SHP77 treated with DMSO at 0.1 percent for 48 hours (cell line): ENCODE measurements around the gene FUT7.

Experiments
- DNase-seq: peaks from one replicate; lab custom pipeline; 2025; lab: John Stamatoyannopoulos, UW

FUT7 gene, protein sequence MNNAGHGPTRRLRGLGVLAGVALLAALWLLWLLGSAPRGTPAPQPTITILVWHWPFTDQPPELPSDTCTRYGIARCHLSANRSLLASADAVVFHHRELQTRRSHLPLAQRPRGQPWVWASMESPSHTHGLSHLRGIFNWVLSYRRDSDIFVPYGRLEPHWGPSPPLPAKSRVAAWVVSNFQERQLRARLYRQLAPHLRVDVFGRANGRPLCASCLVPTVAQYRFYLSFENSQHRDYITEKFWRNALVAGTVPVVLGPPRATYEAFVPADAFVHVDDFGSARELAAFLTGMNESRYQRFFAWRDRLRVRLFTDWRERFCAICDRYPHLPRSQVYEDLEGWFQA

DNA sequence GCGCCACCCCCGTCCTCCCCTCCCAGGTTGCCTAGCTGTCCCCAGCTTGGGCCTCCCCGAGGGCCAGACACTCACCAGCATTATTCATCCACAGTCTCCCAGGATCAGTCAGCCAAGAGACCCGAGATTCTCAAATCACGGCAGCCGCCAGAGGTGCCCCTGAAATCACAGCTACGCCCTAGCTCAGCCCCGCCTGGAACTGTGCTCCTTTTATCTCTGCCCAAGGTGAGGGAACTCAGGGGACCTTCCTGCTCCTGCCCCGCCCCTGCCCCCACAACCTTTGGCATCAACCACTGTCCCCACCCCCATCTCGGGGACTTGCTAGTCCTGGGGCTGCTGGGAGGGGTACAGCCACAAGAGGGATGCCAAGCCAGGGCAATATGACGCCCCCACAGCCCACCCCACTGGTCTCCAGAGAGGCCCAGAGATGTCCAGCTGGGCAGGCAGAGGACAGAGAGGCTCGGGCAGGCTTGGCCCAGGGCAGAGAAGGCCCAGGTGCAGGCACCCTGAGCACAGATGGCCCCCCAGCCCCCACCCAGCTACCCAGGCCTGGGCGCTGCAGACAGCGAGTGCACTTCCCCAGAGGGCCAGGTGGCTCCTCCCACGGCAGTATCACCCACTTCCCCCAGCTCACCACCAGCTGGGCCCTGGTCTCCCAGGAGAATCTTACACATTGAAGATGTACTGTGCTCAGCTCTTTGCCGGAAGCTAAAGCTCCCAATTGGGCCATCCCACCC, at the start of gene FUT7:
Gene FUT7, minus strand, starts transcription at position 185 of the 737 bp plus-strand sequence. Its CDS starts 97 bp downstream, at position 88.
- no peak for DNase-seq

DNA sequence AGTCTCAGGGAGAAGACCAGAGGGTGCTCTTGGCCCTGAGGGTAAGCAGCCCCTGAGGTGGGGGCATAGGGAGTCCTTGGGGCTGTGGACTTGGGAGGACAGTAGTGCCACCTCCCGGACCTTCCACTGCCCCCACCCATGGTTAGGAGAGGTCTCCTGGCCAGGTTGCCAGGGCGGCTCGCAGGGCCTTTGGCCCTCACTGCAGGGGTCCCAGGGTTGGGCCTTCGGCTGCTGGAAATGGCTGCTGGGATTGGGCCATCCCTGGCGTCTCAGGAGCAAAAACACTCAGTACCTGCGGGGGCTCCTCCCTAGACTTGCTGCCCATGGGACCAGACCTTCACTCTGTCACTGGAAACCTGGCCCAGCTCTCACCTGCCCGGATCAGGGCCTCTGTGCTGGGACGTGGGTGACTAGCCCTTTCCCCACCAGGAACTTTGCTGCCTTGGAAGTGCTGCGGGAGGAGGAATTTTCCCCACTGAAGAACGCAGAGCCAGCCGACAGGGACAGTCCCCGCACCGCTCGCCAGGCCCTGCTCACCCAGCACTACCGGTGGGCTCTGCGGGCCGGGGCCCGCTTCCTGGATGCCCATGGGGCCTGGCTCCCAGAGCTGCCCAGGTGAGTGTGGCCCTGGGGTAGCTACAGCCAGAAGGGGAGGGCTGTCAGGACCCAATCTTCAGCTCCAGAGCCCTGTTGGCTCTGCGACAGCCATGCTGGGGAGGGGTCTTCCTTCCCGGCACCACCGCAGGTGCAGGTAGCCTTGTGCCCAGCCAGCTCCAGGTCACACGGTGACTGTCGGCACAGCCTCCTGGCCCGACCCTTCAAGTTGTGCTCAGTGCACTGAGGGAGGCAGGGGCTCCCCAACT, 48.6 kb upstream of the FUT7 start:
- no peak for DNase-seq

DNA sequence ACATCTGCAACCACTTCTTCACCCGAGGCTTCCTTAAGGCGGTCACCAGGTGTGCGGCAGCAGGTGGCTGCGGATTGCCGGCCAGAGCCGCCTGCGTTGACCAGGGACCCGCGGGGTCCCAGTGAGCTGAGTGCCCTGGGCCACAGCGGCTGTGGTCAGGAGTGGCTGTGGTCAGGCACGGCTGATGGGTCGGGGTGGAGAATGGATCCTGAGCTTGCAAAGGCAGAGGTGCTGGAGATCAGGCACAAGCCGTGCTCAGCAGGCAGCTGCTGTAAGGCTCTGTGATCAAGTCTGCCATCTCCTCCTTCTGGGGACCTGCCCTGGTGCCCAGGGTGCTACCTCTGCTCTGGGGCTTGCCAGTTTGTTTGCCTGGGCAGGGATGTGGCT, 47.5 kb upstream of the FUT7 start:
- no peak for DNase-seq

DNA sequence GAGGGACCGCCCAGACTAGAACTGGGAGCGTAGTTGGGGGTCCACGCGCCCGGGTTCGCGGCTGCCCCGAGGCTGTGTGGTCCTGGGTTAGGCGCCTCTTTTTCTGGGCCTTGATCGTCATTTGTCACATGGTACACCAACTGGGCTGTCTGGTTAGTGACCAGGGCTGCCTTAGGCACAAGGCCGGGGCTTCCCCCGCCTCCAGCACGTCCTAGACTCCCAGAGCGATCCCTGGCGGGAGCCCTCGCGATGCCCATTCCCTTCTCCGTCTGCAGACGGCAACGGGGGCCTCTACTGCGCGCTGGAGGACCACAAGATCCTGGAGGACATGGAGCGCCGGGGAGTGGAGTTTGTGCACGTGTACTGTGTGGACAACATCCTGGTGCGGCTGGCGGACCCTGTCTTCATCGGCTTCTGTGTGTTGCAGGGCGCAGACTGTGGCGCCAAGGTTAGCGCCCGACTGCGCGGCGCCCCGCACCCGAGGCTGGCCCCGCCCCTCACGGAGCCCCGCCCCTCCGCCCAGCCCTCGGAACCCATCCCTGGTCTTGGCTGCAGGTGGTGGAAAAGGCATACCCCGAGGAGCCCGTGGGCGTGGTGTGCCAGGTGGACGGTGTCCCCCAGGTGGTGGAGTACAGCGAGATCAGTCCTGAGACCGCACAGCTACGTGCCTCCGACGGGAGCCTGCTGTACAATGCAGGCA, 47.0 kb upstream of the FUT7 start:
- DNase-seq, result no peak

DNA sequence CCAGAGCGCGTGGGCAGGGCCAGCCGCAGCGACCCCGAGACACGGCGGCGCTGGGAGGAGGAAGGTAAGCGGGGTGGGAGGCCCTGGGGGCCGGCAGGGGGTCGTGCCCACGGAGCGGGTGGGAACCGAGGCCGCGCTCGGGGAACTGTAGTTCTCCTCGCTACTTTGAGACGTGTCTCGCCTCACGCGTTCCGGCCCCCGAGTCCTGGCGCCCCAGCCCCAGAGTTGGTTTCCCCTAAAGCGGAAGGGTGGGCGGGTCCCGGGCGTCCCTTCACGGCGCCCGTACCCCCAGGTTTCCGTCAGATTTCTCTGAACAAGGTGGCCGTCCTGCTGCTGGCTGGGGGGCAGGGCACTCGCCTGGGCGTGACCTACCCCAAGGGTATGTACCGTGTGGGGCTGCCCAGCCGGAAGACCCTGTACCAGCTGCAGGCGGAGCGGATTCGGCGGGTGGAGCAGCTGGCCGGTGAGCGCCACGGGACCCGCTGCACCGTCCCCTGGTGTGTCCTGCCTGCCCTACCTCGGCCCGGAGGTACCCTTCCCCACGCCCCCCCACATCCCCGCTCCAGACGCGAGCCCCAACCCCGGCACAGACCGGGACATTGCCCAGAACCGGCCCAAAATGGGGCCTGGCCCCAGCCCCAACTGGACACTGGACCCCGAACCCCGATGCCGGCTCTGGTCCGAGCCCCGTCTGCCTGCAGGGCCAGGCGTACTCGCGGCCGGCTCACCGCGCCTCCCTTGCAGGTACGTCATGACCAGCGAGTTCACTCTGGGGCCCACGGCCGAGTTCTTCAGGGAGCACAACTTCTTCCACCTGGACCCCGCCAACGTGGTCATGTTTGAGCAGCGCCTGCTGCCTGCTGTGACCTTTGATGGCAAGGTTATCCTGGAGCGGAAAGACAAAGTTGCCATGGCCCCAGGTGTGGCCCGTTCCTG, 46.1 kb upstream of the FUT7 start:
- no peak for DNase-seq

DNA sequence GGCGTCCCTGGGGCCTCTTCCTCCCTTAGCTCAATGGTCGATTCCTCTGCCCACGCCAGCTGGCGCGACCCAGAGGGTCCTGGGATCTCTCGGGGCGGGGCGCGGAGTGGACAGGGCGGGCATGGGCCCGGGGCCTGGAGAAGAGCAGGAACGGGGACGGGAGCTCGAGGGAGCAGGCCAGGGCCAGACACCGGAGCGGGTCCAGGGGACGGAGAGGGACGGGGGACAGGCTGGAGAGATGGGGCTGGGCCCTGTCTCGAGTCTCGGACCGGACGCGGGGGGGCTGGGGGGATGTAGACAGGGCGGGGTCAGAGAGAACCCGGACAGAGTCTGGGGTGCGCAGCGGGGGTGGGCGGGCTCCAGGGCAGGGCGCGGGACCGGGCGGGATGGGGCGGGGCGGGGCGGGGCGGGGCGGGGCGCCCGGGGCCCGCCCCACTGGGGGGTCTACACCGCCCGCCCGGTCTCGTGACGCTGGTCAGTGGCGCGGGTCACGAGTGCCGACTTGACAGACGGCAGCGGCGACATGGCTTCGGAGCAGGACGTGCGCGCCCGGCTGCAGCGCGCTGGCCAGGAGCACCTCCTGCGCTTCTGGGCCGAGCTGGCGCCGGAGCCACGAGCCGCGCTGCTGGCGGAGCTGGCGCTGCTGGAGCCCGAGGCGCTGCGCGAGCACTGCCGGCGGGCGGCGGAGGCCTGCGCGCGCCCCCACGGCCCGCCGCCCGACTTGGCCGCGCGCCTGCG, 45.3 kb upstream of the FUT7 start, which contains the start of gene UAP1L1:
Gene UAP1L1, plus strand, starts transcription at position 508 of the 738 bp plus-strand sequence. Its CDS starts 16 bp downstream, at position 524.
- no peak for DNase-seq

DNA sequence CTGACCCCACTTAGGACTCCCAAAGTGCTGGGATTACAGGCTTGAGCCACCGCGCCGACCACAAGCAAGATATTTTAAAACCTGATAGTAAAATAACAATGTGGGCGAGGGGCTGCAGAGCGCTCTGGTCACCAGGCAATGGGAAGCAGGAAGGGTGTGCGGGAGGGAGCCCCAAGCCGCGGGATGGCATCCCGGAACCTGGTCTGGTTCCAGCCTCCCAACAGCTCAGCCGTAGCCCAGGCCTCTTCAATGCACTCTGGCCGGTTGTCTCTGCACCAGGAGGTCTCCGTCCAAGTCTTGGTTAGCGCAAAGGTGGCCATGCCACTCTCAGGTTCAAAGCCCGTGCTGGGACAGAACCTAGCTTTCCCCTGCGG, 44.7 kb upstream of the FUT7 start:
- DNase-seq, result no peak

DNA sequence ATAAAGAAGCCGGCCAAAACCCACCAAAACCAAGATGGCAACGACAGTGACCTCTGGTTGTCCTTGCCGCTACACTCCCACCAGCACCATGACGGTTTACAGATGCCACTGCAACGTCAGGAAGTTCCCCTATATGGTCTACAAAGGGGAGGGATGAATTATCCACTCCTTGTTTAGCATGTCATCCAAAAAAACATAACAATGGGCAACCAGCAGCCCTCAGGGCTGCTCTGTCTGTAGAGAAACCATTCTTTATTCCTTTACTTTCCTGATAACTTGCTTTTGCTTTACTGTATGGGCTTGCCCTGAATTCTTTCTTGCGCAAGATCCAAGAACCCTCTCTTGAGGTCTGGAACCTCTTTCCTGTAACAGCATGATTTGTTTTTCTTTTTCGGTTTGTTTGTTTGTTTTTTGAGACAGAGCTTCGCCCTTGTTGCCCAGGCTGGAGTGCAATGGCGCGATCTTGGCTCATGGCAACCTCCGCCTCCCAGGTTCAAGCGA, 43.4 kb upstream of the FUT7 start:
- no peak for DNase-seq

DNA sequence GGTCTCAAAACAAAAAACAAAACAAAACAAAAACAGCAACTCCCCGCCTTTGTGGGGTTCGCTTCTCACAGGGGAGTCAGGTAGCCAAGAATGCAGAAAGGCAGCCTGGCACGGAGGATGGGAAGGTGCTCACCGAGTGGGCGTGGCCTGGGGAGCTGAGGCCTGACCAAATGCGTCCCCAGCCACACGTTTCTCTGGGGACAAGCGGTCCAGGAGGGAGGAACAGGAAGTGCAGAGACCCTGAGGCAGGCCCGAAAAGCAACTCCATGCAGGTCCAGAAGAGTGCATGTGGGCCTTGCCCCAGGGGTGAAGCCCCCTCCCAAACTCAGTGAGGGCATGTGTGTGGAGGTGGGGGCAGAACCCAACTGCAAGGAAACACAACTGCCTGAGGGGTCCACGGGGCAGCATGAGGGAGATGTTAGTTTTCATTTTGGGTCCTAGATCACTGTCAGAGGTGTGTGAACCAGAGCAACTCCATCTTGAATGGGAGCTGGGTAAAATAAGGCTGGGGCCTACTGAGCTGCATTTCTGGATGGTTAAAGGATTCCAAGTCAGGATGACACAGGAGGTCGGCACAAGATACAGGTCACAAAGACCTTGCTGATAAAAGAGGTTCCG, 42.9 kb upstream of the FUT7 start:
- no peak for DNase-seq

DNA sequence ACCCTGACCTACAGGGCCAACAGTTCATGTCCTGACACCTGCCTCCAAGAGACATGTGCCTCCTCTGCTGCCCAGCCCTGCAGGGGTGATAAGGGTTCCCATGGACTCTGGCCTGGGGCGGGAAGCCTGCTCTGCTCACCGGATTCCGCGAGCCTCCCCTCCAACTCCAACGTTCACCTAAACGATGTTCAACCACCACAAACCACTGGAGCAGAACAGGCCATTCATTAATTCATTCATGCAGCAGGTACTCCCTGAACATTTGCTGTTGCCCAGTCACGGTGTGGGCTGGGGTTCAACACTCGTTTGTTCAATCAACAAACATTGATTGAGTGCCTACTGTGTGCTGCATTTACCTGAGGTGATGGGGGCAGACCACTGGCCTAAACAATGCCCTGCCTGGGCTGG, 42.1 kb upstream of the FUT7 start:
- no peak for DNase-seq

DNA sequence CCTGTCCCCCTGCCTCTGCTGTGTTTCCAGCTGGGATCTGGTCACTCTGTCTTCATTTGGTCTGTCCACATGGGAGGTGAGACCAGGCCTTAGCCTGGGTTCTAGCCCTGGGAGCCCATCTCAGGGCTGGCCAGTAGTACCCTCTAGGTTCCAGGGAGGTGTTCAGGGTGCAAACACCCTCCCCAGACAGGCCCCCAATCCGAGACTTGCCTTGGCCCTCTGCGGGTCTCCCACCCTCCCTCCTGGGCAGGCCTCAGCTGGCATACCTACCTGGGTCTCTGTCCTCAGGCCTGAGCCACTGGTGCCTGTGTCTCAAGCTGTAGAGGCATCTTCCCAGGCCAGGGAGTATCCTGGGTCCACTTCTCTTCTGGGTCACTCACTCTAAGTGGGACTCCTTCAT, 39.4 kb upstream of the FUT7 start:
- DNase-seq, result no peak

DNA sequence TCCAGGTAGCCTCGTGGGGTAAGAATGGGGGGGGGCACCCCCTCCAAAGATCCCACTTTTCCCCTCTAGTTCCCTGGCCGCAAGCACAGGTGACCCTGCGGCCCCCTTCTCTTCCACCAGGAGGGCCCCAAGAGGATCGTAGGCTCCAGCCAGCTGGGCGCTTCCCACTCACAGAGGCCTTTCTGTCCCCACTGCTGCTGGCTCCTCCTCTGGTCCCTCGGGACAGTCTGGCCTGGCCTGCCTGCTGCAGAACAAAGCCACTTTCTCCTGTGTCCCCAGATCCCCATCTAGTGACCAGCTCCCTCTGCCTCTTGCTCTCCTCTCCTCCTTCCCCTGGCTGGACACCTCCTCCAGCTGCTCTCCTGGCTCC, 39.0 kb upstream of the FUT7 start:
- no peak for DNase-seq

DNA sequence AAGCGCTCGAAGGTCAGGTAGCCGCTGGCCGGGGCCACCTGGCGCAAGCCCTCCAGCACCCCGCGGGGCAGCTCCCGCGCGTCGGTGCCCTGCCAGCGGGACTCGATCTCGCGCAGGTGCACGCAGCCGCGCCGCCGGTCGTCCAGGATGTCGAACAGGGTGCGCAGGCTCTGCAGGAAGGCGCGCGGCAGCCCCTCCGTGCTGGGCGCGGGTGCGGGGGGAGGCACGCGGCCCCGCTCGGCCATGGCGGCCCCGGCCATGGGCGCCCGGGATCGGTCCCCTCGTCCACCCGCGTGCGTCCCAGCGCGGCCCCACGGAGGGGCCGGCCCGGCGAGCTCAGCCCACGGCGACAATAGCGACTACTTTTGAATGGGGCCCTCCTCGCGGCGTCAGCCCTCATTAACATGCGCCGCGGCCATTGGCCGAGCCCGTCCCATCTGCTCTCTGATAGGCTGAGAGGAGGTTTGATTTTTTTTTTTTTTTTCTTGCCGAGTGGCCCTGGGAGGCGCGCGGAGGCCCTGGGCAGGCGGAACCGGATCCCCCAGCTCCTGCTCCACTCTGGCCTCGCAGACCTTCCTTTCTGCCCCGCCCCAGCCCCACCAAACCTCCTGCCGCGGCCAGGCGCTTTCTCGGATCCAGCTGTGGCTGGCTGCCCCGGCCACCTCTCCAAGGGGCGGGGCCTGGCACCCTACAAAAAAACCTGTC, 38.5 kb upstream of the FUT7 start, which contains the start of gene SAPCD2:
Gene SAPCD2, minus strand, starts transcription at position 357 of the 705 bp plus-strand sequence. Its CDS starts 97 bp downstream, at position 260.
- peak; percentile 54 for DNase-seq

DNA sequence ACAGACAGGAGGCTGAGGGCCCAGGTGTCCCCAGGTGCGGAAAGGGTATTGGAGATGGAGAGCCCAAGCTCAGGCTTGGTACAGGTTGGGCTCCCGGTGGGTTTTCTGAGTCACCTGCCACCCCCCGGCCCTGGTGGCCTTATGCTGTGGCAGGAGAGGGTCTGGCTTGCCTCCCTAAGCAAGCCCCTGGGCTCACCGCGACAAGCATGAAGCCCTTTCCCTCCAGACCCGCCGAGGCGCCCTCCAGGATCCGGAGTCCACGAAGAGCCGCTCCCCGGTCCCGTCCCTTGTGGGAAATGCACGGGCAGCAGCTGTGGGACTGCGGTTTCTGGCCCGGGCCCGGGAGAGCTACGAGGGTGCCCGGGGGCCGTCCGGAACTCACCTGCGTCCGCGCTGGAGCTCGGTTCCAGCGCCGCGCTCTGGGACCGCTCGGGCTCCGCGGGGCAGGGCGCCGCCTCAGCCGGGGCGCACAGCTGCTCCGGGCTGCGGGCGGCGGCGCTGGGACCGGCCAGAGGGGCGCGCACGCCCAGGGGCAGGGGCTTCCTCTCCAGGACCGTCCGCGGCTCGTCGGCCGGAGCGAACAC, 37.7 kb upstream of the FUT7 start:
- DNase-seq, result no peak

DNA sequence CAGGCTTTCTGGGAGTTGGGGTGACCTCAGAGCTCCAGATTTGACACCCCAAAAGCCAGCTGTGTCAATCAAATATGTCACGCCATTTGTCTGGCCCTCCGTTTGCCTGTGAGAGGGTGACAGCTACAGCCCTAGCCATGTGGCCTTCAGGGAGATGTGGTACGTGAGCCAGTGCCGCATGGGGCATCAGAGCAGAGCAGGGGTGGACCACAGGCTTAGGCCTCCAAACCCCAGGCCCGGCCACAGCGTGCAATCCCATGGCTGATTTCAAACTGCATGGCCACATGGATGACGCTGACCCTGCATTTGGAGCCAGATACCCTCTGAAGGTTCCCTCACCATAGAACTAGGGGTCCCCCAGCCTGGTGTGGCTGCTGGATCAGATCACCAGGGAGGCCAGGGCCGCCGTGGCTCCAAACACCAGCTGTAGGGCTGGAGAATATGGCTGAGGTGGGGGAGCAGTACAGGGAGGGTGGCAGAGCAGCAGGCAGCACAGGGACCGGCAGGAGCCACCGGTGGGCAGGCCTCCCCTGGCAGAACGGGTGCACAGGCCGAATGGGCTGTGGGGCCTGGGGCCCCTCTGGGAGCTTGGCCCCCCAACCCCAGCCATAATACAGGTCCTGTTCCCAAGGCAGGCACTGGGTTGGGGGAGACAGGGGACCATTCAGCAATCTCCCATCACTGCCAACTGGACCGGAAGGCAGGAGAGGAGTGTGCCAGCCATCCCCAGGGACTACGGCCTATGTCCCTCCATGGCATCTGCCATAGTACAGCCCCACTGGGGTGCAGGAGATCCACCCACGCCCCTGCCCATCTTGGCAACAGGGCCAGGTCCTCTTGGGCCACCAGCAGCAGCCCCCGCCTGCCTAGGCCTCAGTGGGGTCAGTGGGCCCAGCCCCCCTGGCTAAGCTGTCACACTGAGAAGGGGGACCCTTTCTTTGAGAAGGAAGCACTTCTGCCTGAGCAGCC, 36.9 kb upstream of the FUT7 start:
- DNase-seq, result no peak

DNA sequence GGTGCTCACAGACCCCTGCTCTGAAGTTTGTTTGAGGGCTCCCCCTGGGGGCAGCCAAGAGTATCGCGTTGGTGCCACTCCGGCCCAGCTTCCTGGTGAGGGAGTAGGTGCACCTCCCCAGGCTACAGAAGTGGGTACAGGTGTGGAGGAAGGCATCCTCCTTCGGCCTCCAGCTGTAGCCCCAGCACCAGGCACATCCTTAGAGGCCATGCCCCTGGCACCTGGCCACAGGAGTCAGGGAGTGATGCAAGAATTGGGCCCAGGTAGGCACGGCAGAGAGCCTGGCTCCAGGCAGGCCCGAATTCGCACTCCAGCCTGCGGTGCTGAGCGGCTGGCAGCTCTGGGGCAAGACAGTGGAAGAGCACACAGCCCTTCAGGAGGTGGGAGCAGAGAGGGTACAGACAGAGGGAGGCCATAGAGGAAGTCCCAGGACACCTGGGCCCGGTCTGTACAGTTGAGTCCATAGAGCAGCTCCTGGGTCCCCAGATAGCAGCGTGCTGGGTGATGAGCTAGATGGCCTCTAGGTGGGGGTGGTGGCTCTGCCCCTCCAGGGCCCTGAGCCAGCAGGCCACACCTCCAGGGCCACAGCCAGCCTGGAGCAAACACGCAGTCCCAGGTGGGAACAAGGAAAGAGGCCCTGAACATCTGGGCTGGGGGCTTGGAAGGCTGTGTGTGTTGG, 36.1 kb upstream of the FUT7 start:
- peak; percentile 27 for DNase-seq
